Non-pigmented ciliary epithelial cell (primary cell): ENCODE measurements around the gene CCDC71.

Experiments used
- DNase-seq: peaks from one replicate; pipeline ENCODE4 v3.0.0-alpha.2; 2010; ENCODE audit warnings: low read depth

The CCDC71 gene

GRCh38 chr3:49165771-49166751 is at the start of gene CCDC71:
CCDC71 (minus strand) TSS chr3:49166331; CDS start chr3:49164208, 2,123 bp downstream.
- no peak for DNase-seq

GRCh38 chr3:49213998-49214397 is 47.9 kb upstream of the CCDC71 start:
- no peak for DNase-seq

- no peak for DNase-seq
Observed at GRCh38 chr3:49213541-49213943, 47.4 kb upstream of the CCDC71 start.

GRCh38 chr3:49199900-49200281 is 33.8 kb upstream of the CCDC71 start:
- DNase-seq: no peak

GRCh38 chr3:49199239-49199899 is 33.2 kb upstream of the CCDC71 start:
- DNase-seq: peak; percentile 37

GRCh38 chr3:49198611-49199230 is 32.6 kb upstream of the CCDC71 start:
- DNase-seq: no peak

GRCh38 chr3:49198161-49198560 is 32.0 kb upstream of the CCDC71 start:
- no peak for DNase-seq

- no peak for DNase-seq
Observed at GRCh38 chr3:49191741-49192140, 25.6 kb upstream of the CCDC71 start.

- no peak for DNase-seq
Observed at GRCh38 chr3:49183873-49184272, 17.7 kb upstream of the CCDC71 start.

- DNase-seq: no peak
Observed at GRCh38 chr3:49182682-49183081, 16.6 kb upstream of the CCDC71 start.

- no peak for DNase-seq
Observed at GRCh38 chr3:49181351-49181750, 15.2 kb upstream of the CCDC71 start.

- DNase-seq: no peak
Observed at GRCh38 chr3:49180116-49180515, 14.0 kb upstream of the CCDC71 start.

GRCh38 chr3:49177073-49177472 is 10.9 kb upstream of the CCDC71 start:
- no peak for DNase-seq

GRCh38 chr3:49175530-49175929 is 9.4 kb upstream of the CCDC71 start:
- no peak for DNase-seq

- no peak for DNase-seq
Observed at GRCh38 chr3:49174397-49174985, 8.4 kb upstream of the CCDC71 start.

GRCh38 chr3:49173792-49174170 is 7.7 kb upstream of the CCDC71 start:
- DNase-seq: no peak

GRCh38 chr3:49173116-49173791 is 7.1 kb upstream of the CCDC71 start:
- DNase-seq: no peak

GRCh38 chr3:49172551-49173041 is 6.5 kb upstream of the CCDC71 start:
- DNase-seq: no peak

GRCh38 chr3:49171775-49172500 is 5.8 kb upstream of the CCDC71 start:
- DNase-seq: no peak

- peak; percentile 42 for DNase-seq
Observed at GRCh38 chr3:49171119-49171774, 5.1 kb upstream of the CCDC71 start, which contains the start of gene KLHDC8B. KLHDC8B (plus strand) TSS chr3:49171598; CDS start chr3:49172770, 1,172 bp downstream.
